ENCODE results near the gene CFLAR. TPM values are rescaled to one million over a fixed set of nuclear protein-coding genes. Genes with fewer than 3 reads are reported as not detected.

The CFLAR gene
- total and polyA plus RNA-seq, 9 of the 15 experiments (the other 6 are each of a cell fraction or from before 2014, with no cell fraction given), result 27.5 to 102 (median 54.0) TPM

- TF ChIP-seq JUND (IDR thresholded peaks at IDR 0.05; ENCODE audit: borderline replicate concordance, low read depth, low read length), result 0 out of 2 replicates have a peak, but pooled peaks have one; percentile 11
- peak; percentile 55; the same call in 1 of the 3 replicates for TF ChIP-seq JUND (tag; IDR thresholded peaks at IDR 0.05; ENCODE audit: borderline replicate concordance, low read depth, low read length)
- no peak for TF ChIP-seq MTA1 (IDR thresholded peaks at IDR 0.05; ENCODE audit: borderline replicate concordance)
- no peak for TF ChIP-seq TARDBP (IDR thresholded peaks at IDR 0.05)
- TF ChIP-seq FOXO4 (CRISPR knock-in tag; IDR thresholded peaks at IDR 0.05), result no peak
- no peak for TF ChIP-seq ZNF12 (CRISPR knock-in tag; IDR thresholded peaks at IDR 0.05)
- TF ChIP-seq NCOA1 (IDR thresholded peaks at IDR 0.05; ENCODE audit: low read depth), result peak; percentile 100
- TF ChIP-seq EP300 (IDR thresholded peaks at IDR 0.05; ENCODE audit: low read length), result 0 out of 2 replicates have a peak, but pooled peaks have one; percentile 17
- TF ChIP-seq POLR2H (tag; IDR thresholded peaks at IDR 0.05; ENCODE audit: low read depth), result no peak
- no peak for TF ChIP-seq KLF6 (CRISPR knock-in tag; IDR thresholded peaks at IDR 0.05; ENCODE audit: borderline replicate concordance)
- 0 out of 4 replicates have a peak, but pooled peaks of 1 of the 2 experiments have one; percentile 32 for TF ChIP-seq SRF (CRISPR knock-in tag; IDR thresholded peaks at IDR 0.05)
- no peak for TF ChIP-seq POU5F1 (IDR thresholded peaks at IDR 0.05; ENCODE audit: borderline replicate concordance, low read depth, low read length, partially characterized antibody)
- TF ChIP-seq GMEB1 (CRISPR knock-in tag; IDR thresholded peaks at IDR 0.05), result 0 out of 2 replicates have a peak, but pooled peaks have one; percentile 24
- TF ChIP-seq ZNF274 (IDR thresholded peaks at IDR 0.05; ENCODE audit: borderline replicate concordance, low read depth, low read length), result no peak
- no peak for TF ChIP-seq HDAC6 (IDR thresholded peaks at IDR 0.05; ENCODE audit: low read depth, low read length)
- no peak for TF ChIP-seq ARID1B (IDR thresholded peaks at IDR 0.05)
- no peak for TF ChIP-seq ZNF717 (CRISPR knock-in tag; IDR thresholded peaks at IDR 0.05)
- 0 out of 2 replicates have a peak, but pooled peaks have one; percentile 22 for TF ChIP-seq MIER1 (IDR thresholded peaks at IDR 0.05; ENCODE audit: low read depth)
- TF ChIP-seq AFF4 (CRISPR knock-in tag; IDR thresholded peaks at IDR 0.05), result peak; percentile 0; the same call in 1 of the 2 replicates
These were observed 44.3 kb upstream of the CFLAR start, which contains the start of the genes HYCC2 and NDUFB3 (continued) for GRCh38 chr2:201071479-201072200.

Data from K562 (cell line).